Measurements from ENCODE around the gene PKP3.

GRCh38 chr11:379205-380094 is 14.6 kb upstream of the PKP3 start:
- TF ChIP-seq CTCF (IDR thresholded peaks at IDR 0.05) (no peak), POLR2A (IDR thresholded peaks at IDR 0.05; ENCODE audit: low read length) (no peak)
